A549 (cell line): ENCODE measurements around the gene PLA2G2E. TPM values are rescaled to one million over a fixed set of nuclear protein-coding genes. Genes with fewer than 3 reads are reported as not detected.

Experiments used
- ATAC-seq, 2 experiments: fragments of 200-7000 bp in 1 of 2; fragments of >200 bp in 1 of 2; cut with Nextera tagmentation in 1 of 2; cut with Tn5 transposase in 1 of 2; 3 replicates each; pipeline versions ENCODE4 v1.8.0 to v1.9.1; 2018 to 2020; ENCODE audit warnings: mild to moderate bottlenecking in 1 of 2, moderate library complexity in 1 of 2
- CTCF ChIA-PET: fragments of 300-600 bp; sonication (Branson Sonifier 250); formaldehyde crosslinking; extraction: SDS; loops from one replicate; lab custom pipeline; 2021; ENCODE audit warnings: antibody characterized with exemption, inconsistent platforms; lab: Yijun Ruan, JAX
- POLR2A ChIA-PET: fragments of 350-600 bp; formaldehyde crosslinking; extraction: SDS; loops from one replicate; lab custom pipeline; 2021; ENCODE audit warnings: antibody characterized with exemption, inconsistent platforms; lab: Yijun Ruan, JAX
- DNase-seq, 2 experiments: peaks; one replicate each; pipeline versions ENCODE4 v3.0.0 to v3.0.0-alpha.2; 2011 to 2016; ENCODE audit warnings: low read depth in 1 of 2, low spot score in 1 of 2
- FAIRE-seq: peaks from 2 replicates; lab custom pipeline; 2011; peaks lifted over from hg19 to GRCh38; lab: Jason Lieb, UNC
- H3K27ac ChIP-seq, 2 experiments: fragments of >200 bp; sonication (Bioruptor Twin); formaldehyde crosslinking; 3 replicates each; pipeline ENCODE4 v1.5.1; 2016 to 2017
- H3K4me1 ChIP-seq: fragments of >200 bp; sonication (Bioruptor Twin); formaldehyde crosslinking; 3 replicates; pipeline ENCODE4 v1.6.1; 2016
- H3K4me2 ChIP-seq: fragments of >200 bp; sonication (Bioruptor Twin); formaldehyde crosslinking; 3 replicates; pipeline ENCODE4 v1.6.1; 2016
- H3K4me3 ChIP-seq: fragments of >200 bp; sonication (Bioruptor Twin); formaldehyde crosslinking; 3 replicates; pipeline ENCODE4 v1.5.1; 2016
- H3K9me3 ChIP-seq: fragments of >200 bp; sonication (Bioruptor Twin); formaldehyde crosslinking; 3 replicates; pipeline ENCODE4 v1.6.1; 2016
- BCL3 ChIP-seq: fragments of >200 bp; sonication (Bioruptor Twin); formaldehyde crosslinking; IDR thresholded peaks from 3 replicates; pipeline ENCODE4 v1.6.1; 2016
- CBX2 ChIP-seq: fragments of 200-600 bp; sonication (generic); IDR thresholded peaks from 2 replicates; pipeline ENCODE4 v1.6.1; 2016; ENCODE audit warnings: low read depth, mild to moderate bottlenecking, borderline replicate concordance
- CEBPB ChIP-seq, 2 experiments: fragments of >200 bp in 1 of 2; sonication (Bioruptor Twin) in 1 of 2; formaldehyde crosslinking in 1 of 2; IDR thresholded peaks; 2 replicates each; pipeline ENCODE4 v1.6.1; 2012 to 2016
- CHD4 ChIP-seq: fragments of 200-600 bp; sonication (generic); IDR thresholded peaks from 2 replicates; pipeline ENCODE4 v1.6.1; 2016; ENCODE audit warnings: antibody characterized with exemption, mild to moderate bottlenecking, borderline replicate concordance
- CTCF ChIP-seq: fragments of >200 bp; sonication (Bioruptor Twin); formaldehyde crosslinking; IDR thresholded peaks from 3 replicates; pipeline ENCODE4 v1.5.1; 2016
- ELK1 ChIP-seq: fragments of 150-350 bp; IDR thresholded peaks from 2 replicates; pipeline ENCODE4 v1.6.1; 2014; ENCODE audit warnings: low read depth, mild to moderate bottlenecking, low read length
- FOSB ChIP-seq: fragments of 250-450 bp; sonication (Bioruptor Pico); IDR thresholded peaks from 2 replicates; pipeline ENCODE4 v1.5.0; 2020; ENCODE audit warnings: mild to moderate bottlenecking, moderate library complexity
- FOSL2 ChIP-seq, 2 experiments: fragments of 450-650 bp in 1 of 2; fragments of >200 bp in 1 of 2; sonication (Bioruptor Twin) in 1 of 2; formaldehyde crosslinking; IDR thresholded peaks; 2 replicates each; pipeline versions ENCODE4 v1.5.0 to v1.6.1; 2016 to 2020; ENCODE audit warnings: mild to moderate bottlenecking in 1 of 2, moderate library complexity in 1 of 2
- GATA3 ChIP-seq: IDR thresholded peaks from 2 replicates; pipeline ENCODE4 v1.6.1; 2012; ENCODE audit warnings: borderline replicate concordance
- HDAC2 ChIP-seq: fragments of 200-600 bp; sonication (generic); IDR thresholded peaks from 2 replicates; pipeline ENCODE4 v1.6.1; 2016
- HES2 ChIP-seq: fragments of >200 bp; sonication (Bioruptor Twin); formaldehyde crosslinking; IDR thresholded peaks from 2 replicates; pipeline ENCODE4 v1.6.1; 2016
- HEYL ChIP-seq: fragments of 250-450 bp; sonication (Bioruptor Pico); IDR thresholded peaks from 2 replicates; pipeline ENCODE4 v1.8.0; 2021; ENCODE audit warnings: mild to moderate bottlenecking, moderate library complexity
- HMGXB4 ChIP-seq: fragments of 250-450 bp; sonication (Bioruptor Pico); IDR thresholded peaks from 2 replicates; pipeline ENCODE4 v1.5.0; 2021; ENCODE audit warnings: mild to moderate bottlenecking, moderate library complexity, borderline replicate concordance
- HOXA7 ChIP-seq: fragments of 250-450 bp; sonication (Bioruptor Pico); IDR thresholded peaks from 2 replicates; pipeline ENCODE4 v1.5.0; 2020; ENCODE audit warnings: mild to moderate bottlenecking, moderate library complexity
- JUN ChIP-seq, 2 experiments: fragments of >200 bp; sonication (Bioruptor Twin); formaldehyde crosslinking; IDR thresholded peaks; 2 replicates in 1 of 2; 3 replicates in 1 of 2; pipeline ENCODE4 v1.6.1; 2016 to 2017
- JUNB ChIP-seq: fragments of >200 bp; sonication (Bioruptor Twin); formaldehyde crosslinking; IDR thresholded peaks from 2 replicates; pipeline ENCODE4 v1.6.1; 2016
- KDM5A ChIP-seq: fragments of 200-600 bp; sonication (generic); IDR thresholded peaks from 2 replicates; pipeline ENCODE4 v1.6.1; 2016; ENCODE audit warnings: antibody characterized with exemption, mild to moderate bottlenecking
- MAX ChIP-seq: IDR thresholded peaks from 2 replicates; pipeline ENCODE4 v1.6.1; 2012
- MYC ChIP-seq: IDR thresholded peaks from 2 replicates; pipeline ENCODE4 v1.6.1; 2012; ENCODE audit warnings: mild to moderate bottlenecking, inconsistent platforms, low read length, improper control_type of control experiment, borderline replicate concordance
- PBX3 ChIP-seq: IDR thresholded peaks from 2 replicates; pipeline ENCODE4 v1.6.1; 2012
- RFX5 ChIP-seq: fragments of 450-650 bp; IDR thresholded peaks from 2 replicates; pipeline ENCODE4 v1.7.1; 2014; ENCODE audit warnings: antibody characterized with exemption, mild to moderate bottlenecking, moderate library complexity
- RNF2 ChIP-seq: fragments of 200-600 bp; sonication (generic); IDR thresholded peaks from 2 replicates; pipeline ENCODE4 v1.6.1; 2016; ENCODE audit warnings: low read depth, mild to moderate bottlenecking, antibody characterized with exemption, moderate library complexity, borderline replicate concordance
- SREBF2 ChIP-seq: fragments of 450-650 bp; IDR thresholded peaks from 2 replicates; pipeline ENCODE4 v1.6.1; 2014; ENCODE audit warnings: mild to moderate bottlenecking, moderate library complexity
- ZC3H11A ChIP-seq: fragments of 450-650 bp; IDR thresholded peaks from 2 replicates; pipeline ENCODE4 v1.6.1; 2014; ENCODE audit warnings: antibody characterized with exemption, mild to moderate bottlenecking
- ZFP36 ChIP-seq: fragments of 450-650 bp; IDR thresholded peaks from 2 replicates; pipeline ENCODE4 v1.6.1; 2014; ENCODE audit warnings: borderline replicate concordance; ENCODE audit not compliant: partially characterized antibody
- ZSCAN20 ChIP-seq: fragments of 250-450 bp; sonication (Bioruptor Pico); IDR thresholded peaks from 2 replicates; pipeline ENCODE4 v1.8.0; 2022; ENCODE audit warnings: mild to moderate bottlenecking, moderate library complexity
- WGBS: methylation state at CpG from one replicate; pipeline ENCODE4 v1.1.6; 2017; ENCODE audit errors: missing lambda C conversion rate; 5-methylcytosine and 5-hydroxymethylcytosine counted together
- polyA plus RNA-seq, 4 experiments: library from polyadenylated mRNA; depleted of rRNA in 3 of 4; stranded (reverse); fragments of >200 nt; fragmentation: RNase III in 1 of 4; extraction: RNeasy Plus Mini Kit Qiagen cat#74134 plus additional on column Dnase treatment in 1 of 4; gene quantifications; 2 replicates in 3 of 4; 3 replicates in 1 of 4; pipeline ENCODE4 v1.2.3, GENCODE V29; 2011 to 2017

PLA2G2E gene
- polyA plus RNA-seq, 2 of the 4 experiments (the other 2 are of a cell fraction): not detected

GRCh38 chr1:19963636-19964035 lies 40.2 kb upstream of the PLA2G2E start:
- no peak for FAIRE-seq
- no peak for TF ChIP-seq PBX3
- no peak for TF ChIP-seq HMGXB4 (CRISPR knock-in tag)
- TF ChIP-seq RNF2: no peak
- TF ChIP-seq HDAC2: no peak
- TF ChIP-seq MAX: no peak
- no peak for TF ChIP-seq CHD4
- TF ChIP-seq CEBPB (IDR thresholded peaks at IDR 0.05): no peak
- no peak for TF ChIP-seq JUN (IDR thresholded peaks at IDR 0.05)
- TF ChIP-seq MYC: no peak
- TF ChIP-seq ZFP36: no peak
- no peak for TF ChIP-seq RFX5
- no peak for TF ChIP-seq CBX2
- TF ChIP-seq BCL3: no peak
- TF ChIP-seq FOSB (CRISPR knock-in tag): no peak
- ATAC-seq: no peak
- no peaks in the 10 kb centered on the region for H3K4me1 ChIP-seq
- H3K27ac ChIP-seq: no peak overlapping the region
- no peak for DNase-seq
- ChIA-PET CTCF (no interaction called here), POLR2A (no interaction called here)
- WGBS: 64% methylated on average over 4 of the region's 4 CpGs
- no peak overlapping the region for H3K4me2 ChIP-seq
- no peak overlapping the region for H3K4me3 ChIP-seq
- no peaks in the 10 kb centered on the region for H3K9me3 ChIP-seq

GRCh38 chr1:19960591-19960990 lies 37.2 kb upstream of the PLA2G2E start:
- CTCF ChIA-PET: no interaction called here

More at GRCh38 chr1:19960591-19960990, 37.2 kb upstream of the PLA2G2E start:
- ATAC-seq (no peak), FAIRE-seq (no peak), DNase-seq (no peak)
- H3K9me3 ChIP-seq: no peaks in the 10 kb centered on the region
- H3K27ac ChIP-seq: no peak overlapping the region
- no peak overlapping the region for H3K4me3 ChIP-seq
- TF ChIP-seq HOXA7 (CRISPR knock-in tag): no peak
- TF ChIP-seq JUN (IDR thresholded peaks at IDR 0.05): no peak
- no peak for TF ChIP-seq JUNB
- TF ChIP-seq HDAC2: no peak
- TF ChIP-seq SREBF2: no peak
- no peak for TF ChIP-seq KDM5A
- TF ChIP-seq HES2: no peak
- no peak for TF ChIP-seq ELK1
- no peak for TF ChIP-seq ZSCAN20 (CRISPR knock-in tag)
- TF ChIP-seq HEYL (CRISPR knock-in tag): no peak
- no peak for TF ChIP-seq FOSL2 (IDR thresholded peaks at IDR 0.05)
- TF ChIP-seq FOSL2 (CRISPR knock-in tag; IDR thresholded peaks at IDR 0.05): no peak
- no peak for TF ChIP-seq CTCF
- TF ChIP-seq ZC3H11A: no peak
- no peak for TF ChIP-seq GATA3
- TF ChIP-seq, all 56 proteins: peak for 0
- 37% methylated on average over 5 of the region's 5 CpGs for WGBS
- no peak overlapping the region for H3K4me2 ChIP-seq
- POLR2A ChIA-PET: no interaction called here
- no peaks in the 10 kb centered on the region for H3K4me1 ChIP-seq
